Vagina (tissue), 2 donors: ENCODE measurements around the gene TMEM43. TPM values are rescaled to one million over a fixed set of nuclear protein-coding genes. Genes with fewer than 3 reads are reported as not detected.
A peak's percentile ranks its signal among the peaks of the same experiment; 100 is the strongest.
"Not testable (repeated sequence)": the region's sequence is repeated elsewhere in the genome, so short reads cannot be mapped to it uniquely, and the experiment has no call there.

Experiments used
- DNase-seq, 2 donors: peaks; one replicate each; pipeline ENCODE4 v3.0.0-alpha.2; 2017; ENCODE audit errors: extremely low spot score in 2 of 2
- H3K27ac ChIP-seq: fragments of 200-600 bp; sonication (generic); one replicate; pipeline ENCODE4 v1.5.1; 2019
- H3K27me3 ChIP-seq: fragments of 200-600 bp; sonication (generic); one replicate; pipeline ENCODE4 v1.5.1; 2019
- H3K36me3 ChIP-seq, 2 donors: fragments of 200-600 bp; sonication (generic); one replicate each; pipeline ENCODE4 v1.5.1; 2017 to 2019
- H3K4me1 ChIP-seq: fragments of 200-600 bp; sonication (generic); one replicate; pipeline ENCODE4 v1.5.1; 2019
- H3K4me3 ChIP-seq, 2 donors: fragments of 200-600 bp; sonication (generic); 1 replicate in 1 of 2; 2 replicates in 1 of 2; pipeline ENCODE4 v1.5.1; 2016 to 2019
- H3K9me3 ChIP-seq: fragments of 200-600 bp; sonication (generic); one replicate; pipeline ENCODE4 v1.5.1; 2019
- CTCF ChIP-seq, 3 experiments: fragments of 450-650 bp in 2 of 3; fragments of 200-600 bp in 1 of 3; sonication (generic) in 1 of 3; IDR thresholded peaks; one replicate each; pipeline ENCODE4 v1.5.1; 2017 to 2019; ENCODE audit warnings: antibody characterized with exemption in 3 of 3, mild to moderate bottlenecking in 2 of 3, moderate library complexity in 2 of 3
- POLR2A ChIP-seq, 2 donors: fragments of 450-650 bp; IDR thresholded peaks; one replicate each; pipeline ENCODE4 v1.6.1; 2017; ENCODE audit warnings: antibody characterized with exemption in 2 of 2, mild to moderate bottlenecking in 2 of 2, moderate library complexity in 2 of 2
- POLR2AphosphoS5 ChIP-seq, 2 donors: sonication (generic); formaldehyde crosslinking; IDR thresholded peaks; one replicate each; pipeline ENCODE4 v1.9.0; 2017; ENCODE audit warnings: antibody characterized with exemption in 2 of 2, mild to moderate bottlenecking in 2 of 2, low read depth in 1 of 2; ENCODE audit not compliant: insufficient read depth in 1 of 2
- intact Hi-C: fragments of 100-400 bp; cut with DNase I; formaldehyde crosslinking; loops from one replicate; pipeline ENCODE4 v1.15.1; 2023
- total RNA-seq: library from RNA; depleted of rRNA; stranded (reverse); fragments of >200 nt; gene quantifications from one replicate; pipeline ENCODE4 v1.2.3, GENCODE V29; 2016

Gene TMEM43
- total RNA-seq, 1 donor from 2014 or later: 118 TPM

- no peaks in the 10 kb centered on the region for H3K27me3 ChIP-seq
- DNase-seq: no peak
- no peak overlapping the region for H3K4me3 ChIP-seq
- H3K27ac ChIP-seq: no peak overlapping the region
- intact Hi-C loops: no loop called here
- no peaks in the 10 kb centered on the region for H3K9me3 ChIP-seq
- peaks cover 34% of the 10 kb centered on the region for H3K4me1 ChIP-seq
- no peak for TF ChIP-seq CTCF (IDR thresholded peaks at IDR 0.05)
- no peak for TF ChIP-seq POLR2AphosphoS5 (IDR thresholded peaks at IDR 0.05; ENCODE audit: insufficient read depth in 1 of 2, low read depth in 1 of 2)
- no peak for TF ChIP-seq POLR2A (IDR thresholded peaks at IDR 0.05)
- H3K36me3 ChIP-seq: peaks cover 0 to 16% of the 10 kb centered on the region in 2 donors
Observed at GRCh38 chr3:14119651-14120050, 5.2 kb upstream of the TMEM43 start.

GRCh38 chr3:14120111-14120920 is 4.5 kb upstream of the TMEM43 start:
- no peak overlapping the region for H3K4me3 ChIP-seq
- peaks cover 0 to 9% of the 10 kb centered on the region in 2 donors for H3K36me3 ChIP-seq

GRCh38 chr3:14120921-14121448 is 3.9 kb upstream of the TMEM43 start:
- peaks cover 37% of the 10 kb centered on the region for H3K4me1 ChIP-seq
- H3K36me3 ChIP-seq, H3K27ac ChIP-seq, H3K4me3 ChIP-seq, DNase-seq, H3K9me3 ChIP-seq, H3K27me3 ChIP-seq, intact Hi-C loops: not testable (repeated sequence)

More at GRCh38 chr3:14120111-14120920, 4.5 kb upstream of the TMEM43 start:
- Histone ChIP-seq H3K9me3 (no peaks in the 10 kb centered on the region), H3K27ac (no peak overlapping the region), H3K4me1 (peaks cover 34% of the 10 kb centered on the region), H3K27me3 (no peaks in the 10 kb centered on the region)
- no peak for TF ChIP-seq POLR2A (IDR thresholded peaks at IDR 0.05)
- no peak for TF ChIP-seq CTCF (IDR thresholded peaks at IDR 0.05)
- TF ChIP-seq POLR2AphosphoS5 (IDR thresholded peaks at IDR 0.05; ENCODE audit: insufficient read depth in 1 of 2, low read depth in 1 of 2): no peak
- intact Hi-C loops: no loop called here
- no peak for DNase-seq

GRCh38 chr3:14121859-14122258 is 3.0 kb upstream of the TMEM43 start:
- TF ChIP-seq CTCF (IDR thresholded peaks at IDR 0.05) (no peak), POLR2A (IDR thresholded peaks at IDR 0.05) (no peak), POLR2AphosphoS5 (IDR thresholded peaks at IDR 0.05; ENCODE audit: insufficient read depth in 1 of 2, low read depth in 1 of 2) (no peak)
- Histone ChIP-seq H3K27ac (no peak overlapping the region), H3K4me3 (no peak overlapping the region), H3K9me3 (no peaks in the 10 kb centered on the region), H3K36me3 (no peaks in the 10 kb centered on the region), H3K4me1 (peaks cover 46% of the 10 kb centered on the region), H3K27me3 (no peaks in the 10 kb centered on the region)
- intact Hi-C loops: no loop called here
- peak in 1 of 2 donors; percentile 69 for DNase-seq

DNA sequence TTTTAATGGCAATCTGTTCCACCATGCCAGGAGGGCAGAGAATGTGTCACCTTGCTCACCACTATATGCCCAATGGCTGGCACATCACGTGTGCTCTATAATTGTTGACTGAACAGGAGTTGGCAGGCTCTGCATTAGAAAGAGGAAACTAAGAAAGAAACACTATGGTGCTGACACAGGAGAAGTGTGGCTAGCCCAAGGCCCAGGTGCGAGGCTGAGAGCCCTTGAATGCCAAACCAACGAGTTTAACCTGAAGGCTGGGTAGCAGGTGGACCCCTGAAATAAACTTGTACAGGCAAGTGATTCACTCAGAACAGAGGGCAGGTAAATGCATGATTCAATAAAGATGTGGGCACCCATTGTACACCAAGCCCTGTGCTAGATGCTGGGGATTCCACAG is 2.6 kb upstream of the TMEM43 start:
- no peak overlapping the region for H3K4me3 ChIP-seq
- H3K27ac ChIP-seq: no peak overlapping the region
- peaks cover 50% of the 10 kb centered on the region for H3K4me1 ChIP-seq
- H3K36me3 ChIP-seq: no peaks in the 10 kb centered on the region
- peak in 1 of 2 donors; percentile 81 for DNase-seq
- H3K9me3 ChIP-seq: no peaks in the 10 kb centered on the region
- TF ChIP-seq POLR2A (IDR thresholded peaks at IDR 0.05) (no peak), POLR2AphosphoS5 (IDR thresholded peaks at IDR 0.05; ENCODE audit: insufficient read depth in 1 of 2, low read depth in 1 of 2) (no peak), CTCF (IDR thresholded peaks at IDR 0.05) (no peak)
- intact Hi-C loops: no loop called here
- no peaks in the 10 kb centered on the region for H3K27me3 ChIP-seq
